ENCODE data around the gene SLC39A11. TPM values are rescaled to one million over a fixed set of nuclear protein-coding genes. Genes with fewer than 3 reads are reported as not detected.
A peak's percentile ranks its signal among the peaks of the same experiment; 100 is the strongest.

SLC39A11 gene
- total and polyA plus RNA-seq, 8 donors = 5.2 to 62.0 (median 12.9) TPM

DNA sequence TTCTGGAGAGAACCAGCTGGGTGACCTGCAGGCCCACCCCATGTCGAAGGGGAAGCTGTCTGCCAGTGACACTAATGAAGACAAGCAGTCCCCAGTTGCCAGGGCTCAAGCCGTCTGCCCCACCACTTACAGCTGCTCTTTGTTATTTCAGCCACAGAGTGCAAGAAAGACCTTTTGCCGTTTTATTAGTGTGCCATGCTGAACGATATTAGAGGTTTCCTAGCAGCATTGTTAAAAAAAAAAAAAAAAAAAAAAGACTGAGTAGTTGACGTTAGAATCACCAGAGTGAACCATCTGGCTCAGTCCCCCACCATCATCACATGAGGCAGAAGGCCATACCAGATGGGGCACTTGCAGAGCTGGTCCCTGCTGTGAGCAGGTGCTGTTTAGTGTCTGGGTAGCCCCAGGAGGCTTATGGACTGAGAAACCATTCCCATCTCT is 26.5 kb upstream of the SLC39A11 start:
- peak in 1 of 2 donors; percentile 66 for DNase-seq
- Histone ChIP-seq H3K4me1 (no peaks in the 10 kb centered on the region), H3K36me3 (no peaks in the 10 kb centered on the region), H3K27ac (no peak overlapping the region), H3K9me3 (no peaks in the 10 kb centered on the region), H3K4me3 (no peak overlapping the region), H3K27me3 (no peaks in the 10 kb centered on the region)
- 61 to 78% (median 69%) methylated on average over 5 of the region's 5 CpGs for WGBS, 5 donors
- intact Hi-C loops (cut with DNase I; ENCODE audit: low total_unique reads) = no loop called here
- peak in 2 of 3 donors; percentile 9 to 19 for TF ChIP-seq POLR2AphosphoS5 (IDR thresholded peaks at IDR 0.05)
- TF ChIP-seq EP300 (IDR thresholded peaks at IDR 0.05) = no peak

- 93 to 100% (median 96%) methylated on average over 4 of the region's 4 CpGs for WGBS, 5 donors
- no peak for DNase-seq
- Histone ChIP-seq H3K27me3 (no peaks in the 10 kb centered on the region), H3K36me3 (no peaks in the 10 kb centered on the region), H3K9me3 (no peaks in the 10 kb centered on the region), H3K4me1 (no peaks in the 10 kb centered on the region), H3K4me3 (no peak overlapping the region), H3K27ac (no peak overlapping the region)
- intact Hi-C loops (cut with DNase I; ENCODE audit: low total_unique reads) = no loop called here
- no peak for TF ChIP-seq POLR2AphosphoS5 (IDR thresholded peaks at IDR 0.05)
- no peak for TF ChIP-seq CTCF (IDR thresholded peaks at IDR 0.05)
- no peak for TF ChIP-seq EP300 (IDR thresholded peaks at IDR 0.05)
- TF ChIP-seq POLR2A (IDR thresholded peaks at IDR 0.05) = no peak
These were observed 25.7 kb upstream of the SLC39A11 start for GRCh38 chr17:73118139-73118538.

- H3K4me3 ChIP-seq = no peak overlapping the region
- H3K27me3 ChIP-seq = no peaks in the 10 kb centered on the region
- TF ChIP-seq EP300 (IDR thresholded peaks at IDR 0.05) = no peak
- TF ChIP-seq POLR2AphosphoS5 (IDR thresholded peaks at IDR 0.05) = no peak
- no peak for TF ChIP-seq CTCF (IDR thresholded peaks at IDR 0.05)
- TF ChIP-seq POLR2A (IDR thresholded peaks at IDR 0.05) = no peak
- no peaks in the 10 kb centered on the region for H3K9me3 ChIP-seq
- H3K36me3 ChIP-seq = no peaks in the 10 kb centered on the region
- intact Hi-C loops (cut with DNase I; ENCODE audit: low total_unique reads) = no loop called here
- no peak overlapping the region for H3K27ac ChIP-seq
- H3K4me1 ChIP-seq = no peaks in the 10 kb centered on the region
- WGBS, 5 donors = 91 to 95% (median 93%) methylated on average over 5 of the region's 5 CpGs
- no peak for DNase-seq
These were observed 19.8 kb upstream of the SLC39A11 start for GRCh38 chr17:73112246-73112645.

- TF ChIP-seq CTCF (IDR thresholded peaks at IDR 0.05) (no peak), EP300 (IDR thresholded peaks at IDR 0.05) (no peak), POLR2A (IDR thresholded peaks at IDR 0.05) (no peak), POLR2AphosphoS5 (IDR thresholded peaks at IDR 0.05) (no peak)
- H3K9me3 ChIP-seq = no peaks in the 10 kb centered on the region
- no peak for DNase-seq
- H3K27me3 ChIP-seq = no peaks in the 10 kb centered on the region
- no peak overlapping the region for H3K27ac ChIP-seq
- WGBS, 5 donors = 89 to 92% (median 90%) methylated on average over 6 of the region's 6 CpGs
- no peaks in the 10 kb centered on the region for H3K36me3 ChIP-seq
- H3K4me3 ChIP-seq = no peak overlapping the region
- H3K4me1 ChIP-seq = no peaks in the 10 kb centered on the region
- intact Hi-C loops (cut with DNase I; ENCODE audit: low total_unique reads) = no loop called here
These were observed 18.9 kb upstream of the SLC39A11 start for GRCh38 chr17:73111386-73111785.

DNA sequence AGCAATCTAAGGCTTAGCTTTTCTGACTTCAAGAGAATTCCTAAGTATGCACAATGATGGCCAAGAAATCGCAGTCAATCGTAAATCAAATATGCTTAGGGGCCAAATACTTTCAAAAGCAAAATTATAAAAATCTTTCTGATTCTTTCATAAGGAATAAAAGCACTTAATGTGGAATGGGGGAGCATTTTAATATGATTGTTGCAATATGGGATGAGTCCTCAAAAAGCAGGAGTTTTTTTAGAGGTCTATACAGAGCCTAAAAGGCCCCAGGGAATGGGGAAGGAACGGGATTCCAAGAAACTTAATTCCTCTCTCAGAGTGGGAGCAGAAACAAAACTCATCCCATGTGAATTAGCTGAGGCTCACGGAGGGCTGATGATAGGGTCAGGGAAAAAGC is 14.7 kb upstream of the SLC39A11 start:
- no peaks in the 10 kb centered on the region for H3K27me3 ChIP-seq
- no peak overlapping the region for H3K27ac ChIP-seq
- 66 to 85% (median 71%) methylated on average over 4 of the region's 4 CpGs for WGBS, 5 donors
- no peaks in the 10 kb centered on the region for H3K36me3 ChIP-seq
- H3K9me3 ChIP-seq = peaks cover 0 to 6% (median 0%) of the 10 kb centered on the region in 4 donors
- peak in 1 of 2 donors; percentile 26 for DNase-seq
- H3K4me1 ChIP-seq = no peaks in the 10 kb centered on the region
- no peak for TF ChIP-seq EP300 (IDR thresholded peaks at IDR 0.05)
- no peak for TF ChIP-seq CTCF (IDR thresholded peaks at IDR 0.05)
- no peak for TF ChIP-seq POLR2AphosphoS5 (IDR thresholded peaks at IDR 0.05)
- no peak for TF ChIP-seq POLR2A (IDR thresholded peaks at IDR 0.05)
- no peak overlapping the region for H3K4me3 ChIP-seq
- intact Hi-C loops (cut with DNase I; ENCODE audit: low total_unique reads) = no loop called here
